SKM-1 treated with dmso at 0.1 percent for 144 hours (cell line): ENCODE measurements around the gene MIB2.

Experiments
- DNase-seq: peaks from one replicate; lab custom pipeline; 2025; ENCODE audit not compliant: unreplicated experiment; lab: John Stamatoyannopoulos, UW

The MIB2 gene

GRCh38 chr1:1598051-1598719 lies 17.1 kb upstream of the MIB2 start:
- DNase-seq = no peak

- no peak for DNase-seq
Measured at GRCh38 chr1:1598720-1599029, 16.6 kb upstream of the MIB2 start.

GRCh38 chr1:1599030-1599934 lies 16.0 kb upstream of the MIB2 start:
- DNase-seq = no peak

- DNase-seq = no peak
Measured at GRCh38 chr1:1599935-1600860, 15.1 kb upstream of the MIB2 start, which contains the start of gene FNDC10. FNDC10 (minus strand) TSS chr1:1600135; CDS start chr1:1600015, 120 bp downstream.

GRCh38 chr1:1600861-1601563 lies 14.3 kb upstream of the MIB2 start:
- DNase-seq = no peak

GRCh38 chr1:1601564-1602303 lies 13.6 kb upstream of the MIB2 start:
- no peak for DNase-seq

- DNase-seq = no peak
Measured at GRCh38 chr1:1602304-1602967, 12.9 kb upstream of the MIB2 start.

GRCh38 chr1:1602968-1603506 lies 12.3 kb upstream of the MIB2 start:
- DNase-seq = no peak

GRCh38 chr1:1603671-1604373 lies 11.5 kb upstream of the MIB2 start:
- DNase-seq = no peak

GRCh38 chr1:1604374-1605033 lies 10.8 kb upstream of the MIB2 start:
- DNase-seq = no peak

GRCh38 chr1:1605034-1605591 lies 10.2 kb upstream of the MIB2 start:
- no peak for DNase-seq

GRCh38 chr1:1605724-1606123 lies 9.6 kb upstream of the MIB2 start:
- DNase-seq = no peak

- DNase-seq = no peak
Measured at GRCh38 chr1:1606232-1606631, 9.1 kb upstream of the MIB2 start.

- no peak for DNase-seq
Measured at GRCh38 chr1:1609822-1610485, 5.3 kb upstream of the MIB2 start.

- no peak for DNase-seq
Measured at GRCh38 chr1:1610796-1611195, 4.5 kb upstream of the MIB2 start.

GRCh38 chr1:1612104-1612400 lies 3.2 kb upstream of the MIB2 start:
- DNase-seq = no peak

GRCh38 chr1:1613509-1614082 lies 1.7 kb upstream of the MIB2 start:
- DNase-seq = no peak
